Right lobe of liver (tissue), 4 donors: ENCODE measurements around the gene CES2.

Experiments used
- POLR2A ChIP-seq: fragments of 450-650 bp; IDR thresholded peaks from one replicate; pipeline ENCODE4 v1.6.1; 2017; ENCODE audit warnings: antibody characterized with exemption, mild to moderate bottlenecking
- TF ChIP-seq, protein P1 (sequence below), 4 donors: fragments of 200-600 bp in 3 of 4; fragments of 450-650 bp in 1 of 4; IDR thresholded peaks; one replicate each; pipeline versions ENCODE4 v1.5.1 to v1.8.0; 2016 to 2022; ENCODE audit warnings: antibody characterized with exemption in 4 of 4, mild to moderate bottlenecking in 2 of 4
- donor health status: DM: no; HTN: no; CAD: no.
- donor health status: DM: no; HTN: no; CAD: no.
- donor health status: DM: no; HTN: yes; CAD: no.

DNA sequence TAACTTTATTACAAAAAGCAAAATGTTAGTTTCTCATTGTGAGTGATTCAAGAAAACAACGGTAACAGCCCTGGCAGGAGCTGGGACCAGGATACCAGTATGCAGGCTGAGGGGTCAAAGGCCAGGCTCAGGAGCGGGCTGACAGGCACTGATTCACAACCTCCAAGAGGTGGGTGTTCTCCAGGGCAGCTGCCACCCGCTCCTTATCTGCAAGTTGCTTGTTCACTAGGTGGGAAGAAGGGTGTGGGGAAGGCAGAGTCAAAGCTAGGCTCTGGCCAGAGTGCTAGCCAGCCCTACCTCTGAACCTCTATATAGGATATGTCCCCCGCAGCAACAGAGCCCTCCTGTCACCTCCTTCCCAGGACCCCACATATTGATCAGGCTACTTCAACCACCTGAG, 3.2 kb upstream of the CES2 start:
- TF ChIP-seq, protein P1, sequence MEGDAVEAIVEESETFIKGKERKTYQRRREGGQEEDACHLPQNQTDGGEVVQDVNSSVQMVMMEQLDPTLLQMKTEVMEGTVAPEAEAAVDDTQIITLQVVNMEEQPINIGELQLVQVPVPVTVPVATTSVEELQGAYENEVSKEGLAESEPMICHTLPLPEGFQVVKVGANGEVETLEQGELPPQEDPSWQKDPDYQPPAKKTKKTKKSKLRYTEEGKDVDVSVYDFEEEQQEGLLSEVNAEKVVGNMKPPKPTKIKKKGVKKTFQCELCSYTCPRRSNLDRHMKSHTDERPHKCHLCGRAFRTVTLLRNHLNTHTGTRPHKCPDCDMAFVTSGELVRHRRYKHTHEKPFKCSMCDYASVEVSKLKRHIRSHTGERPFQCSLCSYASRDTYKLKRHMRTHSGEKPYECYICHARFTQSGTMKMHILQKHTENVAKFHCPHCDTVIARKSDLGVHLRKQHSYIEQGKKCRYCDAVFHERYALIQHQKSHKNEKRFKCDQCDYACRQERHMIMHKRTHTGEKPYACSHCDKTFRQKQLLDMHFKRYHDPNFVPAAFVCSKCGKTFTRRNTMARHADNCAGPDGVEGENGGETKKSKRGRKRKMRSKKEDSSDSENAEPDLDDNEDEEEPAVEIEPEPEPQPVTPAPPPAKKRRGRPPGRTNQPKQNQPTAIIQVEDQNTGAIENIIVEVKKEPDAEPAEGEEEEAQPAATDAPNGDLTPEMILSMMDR (IDR thresholded peaks at IDR 0.05), result no peak
- TF ChIP-seq POLR2A, result no peak
